ENCODE data around the gene ANKRD40CL.

The ANKRD40CL gene

GRCh38 chr17:50793007-50793406 is 25.7 kb upstream of the ANKRD40CL start:
- no peaks in the 10 kb centered on the region for H3K36me3 ChIP-seq (ENCODE audit: insufficient read depth, low read length)
- H3F3A ChIP-seq (ENCODE audit: low read depth): no peaks in the 10 kb centered on the region
- no peaks in the 10 kb centered on the region for H3K27me3 ChIP-seq (ENCODE audit: insufficient read depth, low read length, poor library complexity, severe bottlenecking)
- no peak overlapping the region for H3K4me2 ChIP-seq (ENCODE audit: low read depth, low read length, poor library complexity, severe bottlenecking)
- no peaks in the 10 kb centered on the region for H3K79me2 ChIP-seq (ENCODE audit: insufficient read depth, low read length)
- no peak overlapping the region for H3K9ac ChIP-seq (ENCODE audit: low read depth, low read length, poor library complexity, severe bottlenecking)
- no peaks in the 10 kb centered on the region for H3K9me2 ChIP-seq (replicated peaks; ENCODE audit: low read depth, low read length)
- no peaks in the 10 kb centered on the region for H3K9me3 ChIP-seq (ENCODE audit: insufficient read depth, low read depth, low read length)
- no peak for TF ChIP-seq EZH2phosphoT487 (IDR thresholded peaks at IDR 0.05; ENCODE audit: borderline replicate concordance)
- TF ChIP-seq, protein P1, sequence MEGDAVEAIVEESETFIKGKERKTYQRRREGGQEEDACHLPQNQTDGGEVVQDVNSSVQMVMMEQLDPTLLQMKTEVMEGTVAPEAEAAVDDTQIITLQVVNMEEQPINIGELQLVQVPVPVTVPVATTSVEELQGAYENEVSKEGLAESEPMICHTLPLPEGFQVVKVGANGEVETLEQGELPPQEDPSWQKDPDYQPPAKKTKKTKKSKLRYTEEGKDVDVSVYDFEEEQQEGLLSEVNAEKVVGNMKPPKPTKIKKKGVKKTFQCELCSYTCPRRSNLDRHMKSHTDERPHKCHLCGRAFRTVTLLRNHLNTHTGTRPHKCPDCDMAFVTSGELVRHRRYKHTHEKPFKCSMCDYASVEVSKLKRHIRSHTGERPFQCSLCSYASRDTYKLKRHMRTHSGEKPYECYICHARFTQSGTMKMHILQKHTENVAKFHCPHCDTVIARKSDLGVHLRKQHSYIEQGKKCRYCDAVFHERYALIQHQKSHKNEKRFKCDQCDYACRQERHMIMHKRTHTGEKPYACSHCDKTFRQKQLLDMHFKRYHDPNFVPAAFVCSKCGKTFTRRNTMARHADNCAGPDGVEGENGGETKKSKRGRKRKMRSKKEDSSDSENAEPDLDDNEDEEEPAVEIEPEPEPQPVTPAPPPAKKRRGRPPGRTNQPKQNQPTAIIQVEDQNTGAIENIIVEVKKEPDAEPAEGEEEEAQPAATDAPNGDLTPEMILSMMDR (conservative IDR thresholded peaks at IDR 0.05; ENCODE audit: low read length): no peak
- no peaks in the 10 kb centered on the region for H3K4me1 ChIP-seq (ENCODE audit: insufficient read depth, low read length, poor library complexity, severe bottlenecking)
- H3K4me3 ChIP-seq (ENCODE audit: low read length, poor library complexity, severe bottlenecking): no peak overlapping the region
- no peaks in the 10 kb centered on the region for H4K20me1 ChIP-seq (ENCODE audit: insufficient read depth, low read length, poor library complexity, severe bottlenecking)
- H2AFZ ChIP-seq (ENCODE audit: low read length): no peak overlapping the region

DNA sequence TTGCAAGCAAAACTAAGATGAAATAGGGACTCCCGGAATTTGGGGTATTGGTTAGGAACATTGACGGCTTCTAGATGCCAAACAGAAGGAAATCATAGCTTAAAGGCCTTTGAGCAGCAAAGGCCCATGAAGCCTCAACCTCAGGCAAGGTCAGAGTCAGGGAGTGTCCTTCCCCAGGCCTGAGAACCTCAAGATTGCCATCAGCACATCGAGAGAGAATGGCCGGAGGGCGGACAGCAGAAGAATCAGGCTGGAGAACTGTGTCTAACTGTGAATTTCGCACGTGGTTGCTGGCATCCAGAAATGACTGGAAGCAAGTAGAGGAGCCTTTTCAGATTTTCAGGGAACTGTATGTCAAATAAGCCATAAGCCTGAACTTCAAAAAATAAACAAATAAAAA is 24.8 kb upstream of the ANKRD40CL start:
- H3K9me2 ChIP-seq (replicated peaks; ENCODE audit: low read depth, low read length): no peaks in the 10 kb centered on the region
- H3K4me1 ChIP-seq (ENCODE audit: insufficient read depth, low read length, poor library complexity, severe bottlenecking): no peaks in the 10 kb centered on the region
- no peak overlapping the region for H3K4me2 ChIP-seq (ENCODE audit: low read depth, low read length, poor library complexity, severe bottlenecking)
- no peaks in the 10 kb centered on the region for H3F3A ChIP-seq (ENCODE audit: low read depth)
- no peaks in the 10 kb centered on the region for H3K36me3 ChIP-seq (ENCODE audit: insufficient read depth, low read length)
- no peak overlapping the region for H2AFZ ChIP-seq (ENCODE audit: low read length)
- no peak for TF ChIP-seq EZH2phosphoT487 (IDR thresholded peaks at IDR 0.05; ENCODE audit: borderline replicate concordance)
- TF ChIP-seq, protein P1 (conservative IDR thresholded peaks at IDR 0.05; ENCODE audit: low read length): no peak
- H3K4me3 ChIP-seq (ENCODE audit: low read length, poor library complexity, severe bottlenecking): no peak overlapping the region
- H3K9me3 ChIP-seq (ENCODE audit: insufficient read depth, low read depth, low read length): no peaks in the 10 kb centered on the region
- H4K20me1 ChIP-seq (ENCODE audit: insufficient read depth, low read length, poor library complexity, severe bottlenecking): no peaks in the 10 kb centered on the region
- no peak overlapping the region for H3K9ac ChIP-seq (ENCODE audit: low read depth, low read length, poor library complexity, severe bottlenecking)
- H3K79me2 ChIP-seq (ENCODE audit: insufficient read depth, low read length): no peaks in the 10 kb centered on the region
- no peaks in the 10 kb centered on the region for H3K27me3 ChIP-seq (ENCODE audit: insufficient read depth, low read length, poor library complexity, severe bottlenecking)

DNA sequence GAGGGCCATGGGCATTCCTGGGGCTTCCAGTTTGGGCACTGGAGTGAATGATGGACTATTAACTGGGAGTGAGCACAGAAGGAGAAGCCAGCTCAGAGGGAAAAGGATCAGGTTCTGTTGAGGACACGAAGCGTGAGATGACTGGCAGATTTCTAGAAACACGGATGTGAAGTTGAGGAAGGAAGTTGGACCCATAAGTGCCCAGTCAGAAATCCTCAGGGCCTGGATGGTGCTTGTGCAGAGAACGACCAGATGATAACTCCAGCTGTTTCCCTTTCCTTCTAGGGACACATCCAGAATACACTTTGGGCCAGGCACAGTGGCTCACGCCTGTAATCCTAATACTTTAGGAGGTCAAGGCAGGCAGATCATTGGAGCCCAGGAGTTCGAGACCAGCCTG is 23.3 kb upstream of the ANKRD40CL start:
- TF ChIP-seq EZH2phosphoT487 (IDR thresholded peaks at IDR 0.05; ENCODE audit: borderline replicate concordance): no peak
- Histone ChIP-seq H3K4me3 (ENCODE audit: low read length, poor library complexity, severe bottlenecking) (no peak overlapping the region), H2AFZ (ENCODE audit: low read length) (no peak overlapping the region), H3K9me2 (replicated peaks; ENCODE audit: low read depth, low read length) (no peaks in the 10 kb centered on the region), H3K4me1 (ENCODE audit: insufficient read depth, low read length, poor library complexity, severe bottlenecking) (no peaks in the 10 kb centered on the region), H3K9me3 (ENCODE audit: insufficient read depth, low read depth, low read length) (no peaks in the 10 kb centered on the region), H3K79me2 (ENCODE audit: insufficient read depth, low read length) (no peaks in the 10 kb centered on the region), H3K27me3 (ENCODE audit: insufficient read depth, low read length, poor library complexity, severe bottlenecking) (no peaks in the 10 kb centered on the region), H3F3A (ENCODE audit: low read depth) (no peaks in the 10 kb centered on the region), H4K20me1 (ENCODE audit: insufficient read depth, low read length, poor library complexity, severe bottlenecking) (no peaks in the 10 kb centered on the region), H3K9ac (ENCODE audit: low read depth, low read length, poor library complexity, severe bottlenecking) (no peak overlapping the region), H3K36me3 (ENCODE audit: insufficient read depth, low read length) (no peaks in the 10 kb centered on the region), H3K4me2 (ENCODE audit: low read depth, low read length, poor library complexity, severe bottlenecking) (no peak overlapping the region)

GRCh38 chr17:50787106-50787505 is 19.8 kb upstream of the ANKRD40CL start:
- H3K4me1 ChIP-seq (ENCODE audit: insufficient read depth, low read length, poor library complexity, severe bottlenecking): no peaks in the 10 kb centered on the region
- H3K9me3 ChIP-seq (ENCODE audit: insufficient read depth, low read depth, low read length): no peaks in the 10 kb centered on the region
- TF ChIP-seq EZH2phosphoT487 (IDR thresholded peaks at IDR 0.05; ENCODE audit: borderline replicate concordance): no peak
- H3F3A ChIP-seq (ENCODE audit: low read depth): no peaks in the 10 kb centered on the region
- H3K9ac ChIP-seq (ENCODE audit: low read depth, low read length, poor library complexity, severe bottlenecking): no peak overlapping the region
- no peaks in the 10 kb centered on the region for H3K9me2 ChIP-seq (replicated peaks; ENCODE audit: low read depth, low read length)
- no peaks in the 10 kb centered on the region for H3K27me3 ChIP-seq (ENCODE audit: insufficient read depth, low read length, poor library complexity, severe bottlenecking)
- H4K20me1 ChIP-seq (ENCODE audit: insufficient read depth, low read length, poor library complexity, severe bottlenecking): no peaks in the 10 kb centered on the region
- H2AFZ ChIP-seq (ENCODE audit: low read length): no peak overlapping the region
- no peaks in the 10 kb centered on the region for H3K36me3 ChIP-seq (ENCODE audit: insufficient read depth, low read length)
- H3K4me2 ChIP-seq (ENCODE audit: low read depth, low read length, poor library complexity, severe bottlenecking): no peak overlapping the region
- no peaks in the 10 kb centered on the region for H3K79me2 ChIP-seq (ENCODE audit: insufficient read depth, low read length)
- no peak overlapping the region for H3K4me3 ChIP-seq (ENCODE audit: low read length, poor library complexity, severe bottlenecking)
